HEK293 (cell line): Measurements from ENCODE around the gene LRP2BP.

Experiments
- KLF7 ChIP-seq: fragments of 450-650 bp; formaldehyde crosslinking; IDR thresholded peaks from 2 replicates; pipeline ENCODE4 v1.5.1; 2016; ENCODE audit warnings: missing biosample characterization, missing genetic modification characterization, borderline replicate concordance
- KLF9 ChIP-seq: fragments of 450-650 bp; formaldehyde crosslinking; IDR thresholded peaks from 2 replicates; pipeline ENCODE4 v1.5.1; 2016; ENCODE audit warnings: missing biosample characterization, missing genetic modification characterization, low read depth
- PBX3 ChIP-seq: sonication (generic); formaldehyde crosslinking; IDR thresholded peaks from 2 replicates; pipeline ENCODE4 v1.8.1; 2022; ENCODE audit warnings: mild to moderate bottlenecking, moderate library complexity, missing genetic modification reagents
- TCF7L2 ChIP-seq: IDR thresholded peaks from 2 replicates; pipeline ENCODE4 v1.6.1; 2011; ENCODE audit warnings: low read depth, mild to moderate bottlenecking, inconsistent platforms, low read length, moderate library complexity, borderline replicate concordance
- YY1 ChIP-seq: fragments of 450-650 bp; formaldehyde crosslinking; IDR thresholded peaks from 2 replicates; pipeline ENCODE4 v1.5.1; 2018; ENCODE audit warnings: missing biosample characterization, missing genetic modification characterization
- ZFP37 ChIP-seq: fragments of 450-650 bp; formaldehyde crosslinking; IDR thresholded peaks from 2 replicates; pipeline ENCODE4 v1.5.1; 2016; ENCODE audit warnings: missing biosample characterization, missing genetic modification characterization
- ZIC2 ChIP-seq: fragments of 450-650 bp; formaldehyde crosslinking; IDR thresholded peaks from 2 replicates; pipeline ENCODE4 v1.5.1; 2016; ENCODE audit warnings: missing biosample characterization, missing genetic modification characterization
- ZNF274 ChIP-seq, 2 experiments: fragments of 200-500 bp in 1 of 2; fragments of 450-650 bp in 1 of 2; sonication (Bioruptor generic) in 1 of 2; formaldehyde crosslinking in 1 of 2; IDR thresholded peaks; 2 replicates each; pipeline versions ENCODE4 v1.5.1 to v1.6.1; 2014 to 2016; ENCODE audit warnings: borderline replicate concordance in 1 of 2, inconsistent platforms in 1 of 2, low read length in 1 of 2, missing biosample characterization in 1 of 2, missing genetic modification characterization in 1 of 2
- ZNF292 ChIP-seq: fragments of 450-650 bp; formaldehyde crosslinking; IDR thresholded peaks from 2 replicates; pipeline ENCODE4 v1.5.1; 2016; ENCODE audit warnings: low read depth, missing biosample characterization, missing genetic modification characterization, borderline replicate concordance
- ZNF404 ChIP-seq: fragments of 450-650 bp; formaldehyde crosslinking; IDR thresholded peaks from 2 replicates; pipeline ENCODE4 v1.5.1; 2017; ENCODE audit warnings: missing biosample characterization, missing genetic modification characterization
- TF ChIP-seq, protein P1 (sequence below): fragments of 450-650 bp; formaldehyde crosslinking; IDR thresholded peaks from 2 replicates; pipeline ENCODE4 v1.5.1; 2016; ENCODE audit warnings: missing biosample characterization, missing genetic modification characterization
- TF ChIP-seq, protein P2 (sequence below): fragments of 450-650 bp; formaldehyde crosslinking; IDR thresholded peaks from 2 replicates; pipeline ENCODE4 v1.5.1; 2016; ENCODE audit warnings: missing biosample characterization, missing genetic modification characterization, low read depth

GRCh38 chr4:185390941-185391340 lies 4.8 kb downstream of the LRP2BP start:
- no peak for TF ChIP-seq YY1 (tag by site-specific recombination)
- no peak for TF ChIP-seq ZIC2 (tag by site-specific recombination)
- no peak for TF ChIP-seq TCF7L2
- TF ChIP-seq, protein P1, sequence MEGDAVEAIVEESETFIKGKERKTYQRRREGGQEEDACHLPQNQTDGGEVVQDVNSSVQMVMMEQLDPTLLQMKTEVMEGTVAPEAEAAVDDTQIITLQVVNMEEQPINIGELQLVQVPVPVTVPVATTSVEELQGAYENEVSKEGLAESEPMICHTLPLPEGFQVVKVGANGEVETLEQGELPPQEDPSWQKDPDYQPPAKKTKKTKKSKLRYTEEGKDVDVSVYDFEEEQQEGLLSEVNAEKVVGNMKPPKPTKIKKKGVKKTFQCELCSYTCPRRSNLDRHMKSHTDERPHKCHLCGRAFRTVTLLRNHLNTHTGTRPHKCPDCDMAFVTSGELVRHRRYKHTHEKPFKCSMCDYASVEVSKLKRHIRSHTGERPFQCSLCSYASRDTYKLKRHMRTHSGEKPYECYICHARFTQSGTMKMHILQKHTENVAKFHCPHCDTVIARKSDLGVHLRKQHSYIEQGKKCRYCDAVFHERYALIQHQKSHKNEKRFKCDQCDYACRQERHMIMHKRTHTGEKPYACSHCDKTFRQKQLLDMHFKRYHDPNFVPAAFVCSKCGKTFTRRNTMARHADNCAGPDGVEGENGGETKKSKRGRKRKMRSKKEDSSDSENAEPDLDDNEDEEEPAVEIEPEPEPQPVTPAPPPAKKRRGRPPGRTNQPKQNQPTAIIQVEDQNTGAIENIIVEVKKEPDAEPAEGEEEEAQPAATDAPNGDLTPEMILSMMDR (tag by site-specific recombination) = no peak
- TF ChIP-seq ZNF292 = no peak
- TF ChIP-seq, protein P2, sequence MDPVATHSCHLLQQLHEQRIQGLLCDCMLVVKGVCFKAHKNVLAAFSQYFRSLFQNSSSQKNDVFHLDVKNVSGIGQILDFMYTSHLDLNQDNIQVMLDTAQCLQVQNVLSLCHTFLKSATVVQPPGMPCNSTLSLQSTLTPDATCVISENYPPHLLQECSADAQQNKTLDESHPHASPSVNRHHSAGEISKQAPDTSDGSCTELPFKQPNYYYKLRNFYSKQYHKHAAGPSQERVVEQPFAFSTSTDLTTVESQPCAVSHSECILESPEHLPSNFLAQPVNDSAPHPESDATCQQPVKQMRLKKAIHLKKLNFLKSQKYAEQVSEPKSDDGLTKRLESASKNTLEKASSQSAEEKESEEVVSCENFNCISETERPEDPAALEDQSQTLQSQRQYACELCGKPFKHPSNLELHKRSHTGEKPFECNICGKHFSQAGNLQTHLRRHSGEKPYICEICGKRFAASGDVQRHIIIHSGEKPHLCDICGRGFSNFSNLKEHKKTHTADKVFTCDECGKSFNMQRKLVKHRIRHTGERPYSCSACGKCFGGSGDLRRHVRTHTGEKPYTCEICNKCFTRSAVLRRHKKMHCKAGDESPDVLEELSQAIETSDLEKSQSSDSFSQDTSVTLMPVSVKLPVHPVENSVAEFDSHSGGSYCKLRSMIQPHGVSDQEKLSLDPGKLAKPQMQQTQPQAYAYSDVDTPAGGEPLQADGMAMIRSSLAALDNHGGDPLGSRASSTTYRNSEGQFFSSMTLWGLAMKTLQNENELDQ = no peak
- no peak for TF ChIP-seq KLF7 (tag by site-specific recombination)
- no peak for TF ChIP-seq KLF9 (tag by site-specific recombination)
- no peak for TF ChIP-seq ZFP37
- no peak for TF ChIP-seq ZNF274 (IDR thresholded peaks at IDR 0.05; ENCODE audit: low read length)
- no peak for TF ChIP-seq ZNF274 (tag by site-specific recombination; IDR thresholded peaks at IDR 0.05; ENCODE audit: borderline replicate concordance)
- TF ChIP-seq ZNF404 (tag by site-specific recombination) = no peak
- TF ChIP-seq PBX3 (CRISPR knock-in tag) = no peak
